Ovary (tissue), 9 donors: Measurements from ENCODE around the gene SOS2. TPM values are rescaled to one million over a fixed set of nuclear protein-coding genes. Genes with fewer than 3 reads are reported as not detected.

Source experiments
- DNase-seq, 5 donors: peaks; one replicate each; pipeline ENCODE4 v3.0.0-alpha.2; 2019 to 2020
- H3K27ac ChIP-seq, 2 donors: fragments of 200-600 bp; one replicate each; pipeline versions ENCODE4 v1.5.1 to v1.8.0; 2019 to 2022
- H3K27me3 ChIP-seq: fragments of 200-600 bp; one replicate; pipeline ENCODE4 v1.8.0; 2022
- H3K36me3 ChIP-seq: fragments of 200-600 bp; sonication (generic); one replicate; pipeline ENCODE4 v1.5.1; 2019
- H3K4me1 ChIP-seq: one replicate; pipeline ENCODE4 v1.8.1; 2013; ENCODE audit warnings: mild to moderate bottlenecking, moderate library complexity; ENCODE audit not compliant: insufficient read depth
- H3K4me3 ChIP-seq: fragments of 200-600 bp; sonication (generic); one replicate; pipeline ENCODE4 v1.5.1; 2017
- H3K9me3 ChIP-seq, 2 donors: fragments of 200-600 bp in 1 of 2; sonication (generic) in 1 of 2; one replicate each; pipeline versions ENCODE4 v1.5.1 to v1.8.1; 2013 to 2019; ENCODE audit warnings: mild to moderate bottlenecking in 1 of 2, moderate library complexity in 1 of 2
- EP300 ChIP-seq: sonication (generic); formaldehyde crosslinking; IDR thresholded peaks from one replicate; pipeline ENCODE4 v1.6.1; 2017; ENCODE audit warnings: antibody characterized with exemption
- POLR2A ChIP-seq: fragments of 450-650 bp; IDR thresholded peaks from one replicate; pipeline ENCODE4 v1.6.1; 2017; ENCODE audit warnings: antibody characterized with exemption, mild to moderate bottlenecking, moderate library complexity
- WGBS, 3 donors: extraction: QIAGEN DNeasy Blood & Tissue Kit in 1 of 3; methylation state at CpG; one replicate each; pipeline versions ENCODE4 v1.1.5 to v1.1.7; 2013 to 2017; 5-methylcytosine and 5-hydroxymethylcytosine counted together
- intact Hi-C, 4 donors: fragments of 100-400 bp; cut with DNase I; formaldehyde crosslinking; loops; one replicate each; pipeline versions ENCODE4 v1.11.0 to v1.15.1; 2022 to 2023
- polyA plus RNA-seq, 2 donors: library from polyadenylated mRNA; stranded (reverse); fragments of 200-250 nt in 1 of 2; fragments of 350-450 nt in 1 of 2; fragmentation: Illumina TruSeq in 1 of 2; extraction: RNeasy Lipid Tissue Mini Kit (QIAGEN cat#74804) in 1 of 2; gene quantifications; one replicate each; pipeline ENCODE4 v1.2.3, GENCODE V29; 2013 to 2014
- total RNA-seq, 7 donors: library from RNA; depleted of rRNA in 2 of 7; stranded (reverse); fragments of >200 nt in 2 of 7; fragmentation: NEBNext Ultra II Directional in 3 of 7; extraction: Animal tissue kit (Norgen Biotek cat#: 25700) in 3 of 7; gene quantifications; one replicate each; pipeline versions ENCODE4 v1.1.0 to v1.2.4, GENCODE V29; 2016 to 2023
- TF ChIP-seq, protein P1 (sequence below), 3 donors: fragments of 450-650 bp in 2 of 3; fragments of 200-600 bp in 1 of 3; IDR thresholded peaks; one replicate each; pipeline versions ENCODE4 v1.5.1 to v1.8.0; 2016 to 2022; ENCODE audit warnings: antibody characterized with exemption in 3 of 3, mild to moderate bottlenecking in 1 of 3
- donor health status: DM: no; HTN: no; CAD: no; lungs with moderate emphysema.
- donor health status: DM: no; HTN: no; CAD: no.
- donor health status: Bipolar disorder and iron deficiency.
- donor health status: DM: yes; HTN: yes; CAD: no.
- donor health status: DM: no; HTN: no; CAD: no.
- donor health status: DM: yes; HTN: yes; CAD: no.

The SOS2 gene
- total and polyA plus RNA-seq, 9 donors, result 10.2 to 29.3 (median 26.7) TPM

DNA sequence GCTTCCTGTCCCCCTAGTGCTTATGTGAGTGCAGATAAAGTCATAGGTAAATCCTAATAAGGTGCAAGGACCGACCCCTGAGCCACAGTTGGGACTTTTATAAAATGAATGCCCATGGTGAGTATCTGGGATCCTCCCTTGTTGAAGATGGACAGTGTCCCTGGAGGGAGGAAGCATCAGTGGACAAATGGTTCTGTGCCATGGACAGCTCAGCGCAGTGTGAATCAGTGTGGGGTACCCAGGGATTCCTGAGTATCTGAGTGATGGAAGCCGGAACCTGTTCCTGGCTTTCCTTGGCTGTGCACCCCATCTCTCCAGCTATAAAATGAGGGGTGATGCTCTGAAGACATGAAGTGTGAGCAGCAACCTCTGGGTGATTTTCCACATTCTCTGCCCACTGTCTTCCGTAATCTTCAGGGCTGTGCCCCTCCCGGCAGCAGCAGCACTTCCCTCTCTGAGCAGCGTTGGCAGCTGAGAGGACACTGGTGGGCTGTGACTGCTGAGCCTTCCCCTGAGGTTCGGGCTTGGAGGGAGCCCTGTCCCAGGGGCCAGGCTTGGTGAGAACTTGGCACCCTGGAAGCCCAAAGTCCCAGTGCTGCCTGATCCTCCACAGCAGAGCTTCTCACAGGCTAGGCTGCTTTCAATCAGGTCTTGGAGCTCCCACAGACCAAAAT, 140.0 kb downstream of the SOS2 start:
- no peaks in the 10 kb centered on the region for H3K4me1 ChIP-seq
- no peaks in the 10 kb centered on the region for H3K27me3 ChIP-seq
- TF ChIP-seq, protein P1, sequence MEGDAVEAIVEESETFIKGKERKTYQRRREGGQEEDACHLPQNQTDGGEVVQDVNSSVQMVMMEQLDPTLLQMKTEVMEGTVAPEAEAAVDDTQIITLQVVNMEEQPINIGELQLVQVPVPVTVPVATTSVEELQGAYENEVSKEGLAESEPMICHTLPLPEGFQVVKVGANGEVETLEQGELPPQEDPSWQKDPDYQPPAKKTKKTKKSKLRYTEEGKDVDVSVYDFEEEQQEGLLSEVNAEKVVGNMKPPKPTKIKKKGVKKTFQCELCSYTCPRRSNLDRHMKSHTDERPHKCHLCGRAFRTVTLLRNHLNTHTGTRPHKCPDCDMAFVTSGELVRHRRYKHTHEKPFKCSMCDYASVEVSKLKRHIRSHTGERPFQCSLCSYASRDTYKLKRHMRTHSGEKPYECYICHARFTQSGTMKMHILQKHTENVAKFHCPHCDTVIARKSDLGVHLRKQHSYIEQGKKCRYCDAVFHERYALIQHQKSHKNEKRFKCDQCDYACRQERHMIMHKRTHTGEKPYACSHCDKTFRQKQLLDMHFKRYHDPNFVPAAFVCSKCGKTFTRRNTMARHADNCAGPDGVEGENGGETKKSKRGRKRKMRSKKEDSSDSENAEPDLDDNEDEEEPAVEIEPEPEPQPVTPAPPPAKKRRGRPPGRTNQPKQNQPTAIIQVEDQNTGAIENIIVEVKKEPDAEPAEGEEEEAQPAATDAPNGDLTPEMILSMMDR (IDR thresholded peaks at IDR 0.05), result no peak
- no peak for TF ChIP-seq EP300
- no peak for TF ChIP-seq POLR2A
- no peaks in the 10 kb centered on the region for H3K9me3 ChIP-seq
- WGBS, 3 donors, result 85 to 89% (median 86%) methylated on average over 7 of the region's 7 CpGs
- intact Hi-C loops, result no loop called here
- DNase-seq, result no peak
- H3K4me3 ChIP-seq, result no peak overlapping the region
- no peak overlapping the region for H3K27ac ChIP-seq
- no peaks in the 10 kb centered on the region for H3K36me3 ChIP-seq

DNA sequence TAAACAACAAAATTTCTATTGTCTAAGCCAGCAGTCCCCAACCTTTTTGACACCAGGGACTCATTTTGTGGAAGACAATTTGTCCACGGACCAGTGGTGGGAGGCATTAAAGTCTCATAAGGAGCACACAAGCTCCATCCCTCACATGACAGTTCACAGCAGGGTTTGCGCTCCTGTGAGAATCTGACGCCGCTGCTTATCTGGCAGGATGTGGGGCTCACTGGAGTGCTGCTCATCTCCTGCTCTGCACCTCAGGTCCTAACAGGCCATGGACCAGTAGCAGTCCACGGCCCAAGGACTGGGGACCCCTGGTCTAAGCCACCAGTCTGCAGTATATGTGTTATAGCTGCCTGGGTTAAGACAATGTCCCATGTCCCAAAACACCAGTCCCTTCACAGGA, 142.2 kb downstream of the SOS2 start:
- WGBS, 3 donors, result 82 to 90% (median 87%) methylated on average over 5 of the region's 5 CpGs
- Histone ChIP-seq H3K36me3 (no peaks in the 10 kb centered on the region), H3K27ac (no peak overlapping the region), H3K4me1 (no peaks in the 10 kb centered on the region), H3K27me3 (no peaks in the 10 kb centered on the region), H3K9me3 (no peaks in the 10 kb centered on the region), H3K4me3 (no peak overlapping the region)
- intact Hi-C loops, result no loop called here
- DNase-seq, result no peak
- TF ChIP-seq POLR2A (no peak), EP300 (no peak)
- TF ChIP-seq, protein P1 (IDR thresholded peaks at IDR 0.05), result no peak

DNA sequence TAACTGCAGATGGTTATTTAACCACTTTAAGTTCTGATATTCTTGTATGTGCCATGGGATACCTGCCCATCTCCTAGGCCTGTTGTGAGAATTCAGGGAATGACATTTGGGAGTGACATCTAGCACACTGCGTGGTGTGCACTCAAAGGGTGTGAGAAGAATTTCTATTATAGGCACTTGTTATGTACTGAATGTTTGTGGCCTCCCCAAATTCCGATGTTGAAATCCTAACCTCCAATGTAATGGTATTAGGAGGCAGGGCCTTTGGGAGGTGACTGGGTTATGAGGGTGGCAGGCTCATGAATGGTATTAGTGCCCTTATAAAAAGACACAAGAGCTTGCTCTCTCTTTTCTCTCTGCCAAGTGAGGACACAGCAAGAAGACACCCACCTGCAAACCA, 142.6 kb downstream of the SOS2 start:
- no peaks in the 10 kb centered on the region for H3K36me3 ChIP-seq
- no peaks in the 10 kb centered on the region for H3K4me1 ChIP-seq
- intact Hi-C loops, result no loop called here
- no peak overlapping the region for H3K27ac ChIP-seq
- H3K9me3 ChIP-seq, result no peaks in the 10 kb centered on the region
- no peak overlapping the region for H3K4me3 ChIP-seq
- no peak for DNase-seq
- 49 to 79% (median 50%) methylated on average over 2 of the region's 2 CpGs for WGBS, 3 donors
- no peaks in the 10 kb centered on the region for H3K27me3 ChIP-seq
- TF ChIP-seq, protein P1 (IDR thresholded peaks at IDR 0.05), result no peak
- TF ChIP-seq EP300, result no peak

DNA sequence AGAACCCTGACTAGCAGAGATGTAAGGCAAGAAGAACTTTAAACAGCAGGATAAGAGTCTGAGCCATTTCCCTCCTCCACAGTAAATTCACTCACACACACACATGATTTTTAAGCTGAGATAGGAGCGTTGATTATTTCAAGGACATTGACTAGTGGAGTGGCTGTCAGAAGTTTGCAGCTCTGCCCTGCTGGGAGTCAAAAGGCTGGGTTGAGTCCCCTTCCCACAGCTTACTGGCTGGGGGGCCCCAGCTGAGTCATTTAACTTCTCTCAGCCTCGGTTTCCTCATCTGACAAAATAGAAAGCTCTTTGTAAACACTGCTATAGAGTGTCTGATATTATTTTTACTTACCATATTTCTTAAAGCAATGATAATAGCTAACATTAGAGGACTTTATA, 143.3 kb downstream of the SOS2 start:
- intact Hi-C loops, result no loop called here
- 35 to 60% (median 42%) methylated on average over 2 of the region's 2 CpGs for WGBS, 3 donors
- Histone ChIP-seq H3K9me3 (no peaks in the 10 kb centered on the region), H3K4me1 (no peaks in the 10 kb centered on the region), H3K27ac (no peak overlapping the region), H3K27me3 (no peaks in the 10 kb centered on the region), H3K4me3 (no peak overlapping the region), H3K36me3 (no peaks in the 10 kb centered on the region)
- no peak for DNase-seq
- no peak for TF ChIP-seq POLR2A
- TF ChIP-seq, protein P1 (IDR thresholded peaks at IDR 0.05), result no peak
- TF ChIP-seq EP300, result no peak
